ENCODE results near the gene KIF16B. TPM values are rescaled to one million over a fixed set of nuclear protein-coding genes. Genes with fewer than 3 reads are reported as not detected.

The KIF16B gene
- total and polyA plus RNA-seq, 2 of the 8 experiments (the other 6 are each of a cell fraction or from before 2014, with no cell fraction given): 3.0 to 9.2 TPM

- TF ChIP-seq RAD21 (IDR thresholded peaks at IDR 0.05 in 1 of 2, conservative IDR thresholded peaks at IDR 0.05 in 1 of 2; ENCODE audit: low read depth in 2 of 2, low read length in 2 of 2) (no peak), ZNF274 (IDR thresholded peaks at IDR 0.05; ENCODE audit: borderline replicate concordance, extremely low read depth, low read length) (no peak), SRF (IDR thresholded peaks at IDR 0.05; ENCODE audit: low read depth, low read length) (no peak), BCL11A (IDR thresholded peaks at IDR 0.05; ENCODE audit: low read depth in 2 of 2, low read length in 2 of 2) (no peak), RBBP5 (IDR thresholded peaks at IDR 0.05; ENCODE audit: borderline replicate concordance, low read depth, low read length) (no peak), CHD2 (IDR thresholded peaks at IDR 0.05; ENCODE audit: low read length) (no peak)
These were observed 2.3 kb upstream of the KIF16B start (continued) for GRCh38 chr20:16575390-16576140.

All from H1 (cell line).